ENCODE measurements around the gene SUSD2.

DNA sequence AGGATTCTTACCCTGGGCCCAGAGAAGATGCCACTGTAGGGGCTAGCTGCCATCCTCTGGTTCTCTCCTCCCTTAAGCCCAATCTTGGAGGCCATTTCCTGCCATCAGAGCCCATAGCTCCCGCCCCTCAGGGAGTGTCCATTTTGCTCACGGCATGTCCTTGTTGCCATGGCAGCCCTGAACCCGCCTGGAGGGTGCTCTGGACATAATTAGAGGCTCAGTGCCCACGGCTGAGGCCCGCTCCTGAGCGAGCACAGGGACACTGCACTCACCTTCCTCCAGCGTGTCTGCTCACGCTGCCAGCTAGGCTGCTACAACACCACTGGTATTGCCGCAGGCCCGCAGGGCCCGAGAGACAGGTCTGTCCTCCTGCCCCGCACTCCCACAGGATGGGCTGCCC is 11.1 kb upstream of the SUSD2 start:
- TF ChIP-seq SP1 (IDR thresholded peaks at IDR 0.05; ENCODE audit: low read depth, low read length) (no peak), MAFK (IDR thresholded peaks at IDR 0.05; ENCODE audit: low read depth, low read length) (no peak), SAP30 (IDR thresholded peaks at IDR 0.05; ENCODE audit: insufficient read depth, insufficient replicate concordance, low read length) (no peak), EZH2 (IDR thresholded peaks at IDR 0.05; ENCODE audit: low read depth, low read length, severe bottlenecking) (no peak), POLR2A (IDR thresholded peaks at IDR 0.05; ENCODE audit: control extremely low read depth in 1 of 2, low read depth in 2 of 2, low read length in 2 of 2) (no peak)
- TF ChIP-seq, protein P1, sequence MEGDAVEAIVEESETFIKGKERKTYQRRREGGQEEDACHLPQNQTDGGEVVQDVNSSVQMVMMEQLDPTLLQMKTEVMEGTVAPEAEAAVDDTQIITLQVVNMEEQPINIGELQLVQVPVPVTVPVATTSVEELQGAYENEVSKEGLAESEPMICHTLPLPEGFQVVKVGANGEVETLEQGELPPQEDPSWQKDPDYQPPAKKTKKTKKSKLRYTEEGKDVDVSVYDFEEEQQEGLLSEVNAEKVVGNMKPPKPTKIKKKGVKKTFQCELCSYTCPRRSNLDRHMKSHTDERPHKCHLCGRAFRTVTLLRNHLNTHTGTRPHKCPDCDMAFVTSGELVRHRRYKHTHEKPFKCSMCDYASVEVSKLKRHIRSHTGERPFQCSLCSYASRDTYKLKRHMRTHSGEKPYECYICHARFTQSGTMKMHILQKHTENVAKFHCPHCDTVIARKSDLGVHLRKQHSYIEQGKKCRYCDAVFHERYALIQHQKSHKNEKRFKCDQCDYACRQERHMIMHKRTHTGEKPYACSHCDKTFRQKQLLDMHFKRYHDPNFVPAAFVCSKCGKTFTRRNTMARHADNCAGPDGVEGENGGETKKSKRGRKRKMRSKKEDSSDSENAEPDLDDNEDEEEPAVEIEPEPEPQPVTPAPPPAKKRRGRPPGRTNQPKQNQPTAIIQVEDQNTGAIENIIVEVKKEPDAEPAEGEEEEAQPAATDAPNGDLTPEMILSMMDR (IDR thresholded peaks at IDR 0.05; ENCODE audit: control extremely low read depth in 1 of 3, insufficient read depth in 1 of 3, low read depth in 1 of 3, low read length in 3 of 3) = no peak
